ENCODE measurements around the gene CCM2.

GRCh38 chr7:45032421-45032820 is 32.4 kb downstream of the CCM2 start:
- TF ChIP-seq EZH2phosphoT487 (IDR thresholded peaks at IDR 0.05; ENCODE audit: borderline replicate concordance, low read depth, low read length) (no peak), CTCF (conservative IDR thresholded peaks at IDR 0.05; ENCODE audit: low read length) (no peak)
